K562 (cell line): ENCODE data around the gene CDKL4. TPM values are rescaled to one million over a fixed set of nuclear protein-coding genes. Genes with fewer than 3 reads are reported as not detected.

Experiments
- BMI1 ChIP-seq: fragments of 150-350 bp; IDR thresholded peaks from 2 replicates; pipeline ENCODE4 v1.6.1; 2014; ENCODE audit warnings: low read length
- SAP30 ChIP-seq: fragments of 200-600 bp; sonication (generic); IDR thresholded peaks from 2 replicates; pipeline ENCODE4 v1.6.1; 2012; ENCODE audit warnings: borderline replicate concordance, low read depth, mild to moderate bottlenecking, moderate library complexity, low read length, control low read depth, inconsistent platforms; ENCODE audit not compliant: insufficient read depth, poor library complexity, severe bottlenecking
- polyA plus RNA-seq, 8 experiments: library from polyadenylated mRNA; depleted of rRNA in 4 of 8; stranded (reverse) in 5 of 8; unstranded in 3 of 8; fragments of >200 nt; fragmentation: Nextera tagmentation in 2 of 8; fragmentation: Illumina TruSeq in 1 of 8; extraction: Ambion mirVana in 2 of 8; extraction: Trizol in 1 of 8; gene quantifications; 2 replicates each; pipeline versions ENCODE4 v1.2.1 to v1.2.3, GENCODE V29; 2011 to 2014; ENCODE audit warnings: inconsistent platforms in 1 of 8, missing spikeins in 1 of 8
- total RNA-seq, 7 experiments: library from RNA; depleted of rRNA in 6 of 7; stranded (reverse); fragments of >200 nt in 6 of 7; fragmentation: Illumina TruSeq in 2 of 7; extraction: Trizol in 2 of 7; gene quantifications; 2 replicates each; pipeline versions ENCODE4 v1.2.1 to v1.2.3, GENCODE V29; 2011 to 2021; ENCODE audit warnings: low replicate concordance in 1 of 7
- TF ChIP-seq, protein P1 (sequence below), 2 experiments: fragments of 450-650 bp in 1 of 2; sonication (generic) in 1 of 2; formaldehyde crosslinking in 1 of 2; IDR thresholded peaks; 2 replicates each; pipeline versions ENCODE4 v1.7.1 to v1.9.0; 2016 to 2022; ENCODE audit warnings: inconsistent platforms in 1 of 2, mild to moderate bottlenecking in 1 of 2, missing genetic modification reagents in 1 of 2

The CDKL4 gene
- total and polyA plus RNA-seq, 9 of the 15 experiments (the other 6 are each of a cell fraction or from before 2014, with no cell fraction given) = not detected

DNA sequence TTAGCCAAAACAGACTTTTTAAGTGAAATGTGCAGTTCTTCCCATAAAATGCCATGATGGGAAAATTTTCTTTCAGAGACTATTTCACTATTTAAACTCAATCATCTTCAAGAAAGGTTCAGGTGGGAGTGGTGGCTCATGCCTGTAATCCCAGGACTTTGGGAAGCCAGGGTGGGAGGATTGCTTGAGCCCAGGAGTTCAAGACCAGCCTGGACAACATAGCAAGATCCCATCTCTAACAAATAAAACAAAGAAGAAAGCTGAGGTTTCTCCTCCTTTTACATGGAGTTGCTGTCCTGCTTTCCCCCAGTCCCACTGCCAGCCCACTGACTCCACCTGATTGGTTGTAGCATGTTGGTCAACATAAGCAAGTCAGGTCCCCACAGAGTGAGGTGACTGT, 97.1 kb downstream of the CDKL4 start (continued):
- TF ChIP-seq, protein P1, sequence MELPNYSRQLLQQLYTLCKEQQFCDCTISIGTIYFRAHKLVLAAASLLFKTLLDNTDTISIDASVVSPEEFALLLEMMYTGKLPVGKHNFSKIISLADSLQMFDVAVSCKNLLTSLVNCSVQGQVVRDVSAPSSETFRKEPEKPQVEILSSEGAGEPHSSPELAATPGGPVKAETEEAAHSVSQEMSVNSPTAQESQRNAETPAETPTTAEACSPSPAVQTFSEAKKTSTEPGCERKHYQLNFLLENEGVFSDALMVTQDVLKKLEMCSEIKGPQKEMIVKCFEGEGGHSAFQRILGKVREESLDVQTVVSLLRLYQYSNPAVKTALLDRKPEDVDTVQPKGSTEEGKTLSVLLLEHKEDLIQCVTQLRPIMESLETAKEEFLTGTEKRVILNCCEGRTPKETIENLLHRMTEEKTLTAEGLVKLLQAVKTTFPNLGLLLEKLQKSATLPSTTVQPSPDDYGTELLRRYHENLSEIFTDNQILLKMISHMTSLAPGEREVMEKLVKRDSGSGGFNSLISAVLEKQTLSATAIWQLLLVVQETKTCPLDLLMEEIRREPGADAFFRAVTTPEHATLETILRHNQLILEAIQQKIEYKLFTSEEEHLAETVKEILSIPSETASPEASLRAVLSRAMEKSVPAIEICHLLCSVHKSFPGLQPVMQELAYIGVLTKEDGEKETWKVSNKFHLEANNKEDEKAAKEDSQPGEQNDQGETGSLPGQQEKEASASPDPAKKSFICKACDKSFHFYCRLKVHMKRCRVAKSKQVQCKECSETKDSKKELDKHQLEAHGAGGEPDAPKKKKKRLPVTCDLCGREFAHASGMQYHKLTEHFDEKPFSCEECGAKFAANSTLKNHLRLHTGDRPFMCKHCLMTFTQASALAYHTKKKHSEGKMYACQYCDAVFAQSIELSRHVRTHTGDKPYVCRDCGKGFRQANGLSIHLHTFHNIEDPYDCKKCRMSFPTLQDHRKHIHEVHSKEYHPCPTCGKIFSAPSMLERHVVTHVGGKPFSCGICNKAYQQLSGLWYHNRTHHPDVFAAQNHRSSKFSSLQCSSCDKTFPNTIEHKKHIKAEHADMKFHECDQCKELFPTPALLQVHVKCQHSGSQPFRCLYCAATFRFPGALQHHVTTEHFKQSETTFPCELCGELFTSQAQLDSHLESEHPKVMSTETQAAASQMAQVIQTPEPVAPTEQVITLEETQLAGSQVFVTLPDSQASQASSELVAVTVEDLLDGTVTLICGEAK (IDR thresholded peaks at IDR 0.05) = no peak
- TF ChIP-seq, protein P1 (CRISPR knock-in tag; IDR thresholded peaks at IDR 0.05) = no peak
- no peak for TF ChIP-seq BMI1
- TF ChIP-seq SAP30 = no peak
